ENCODE results near the gene ASCC3.

GRCh38 chr6:100473182-100473581, 407.9 kb downstream of the ASCC3 start:
- no peak for TF ChIP-seq POLR2A (IDR thresholded peaks at IDR 0.05; ENCODE audit: low read depth, low read length)
- no peak for TF ChIP-seq MAX (IDR thresholded peaks at IDR 0.05; ENCODE audit: insufficient read depth, insufficient read length)
- TF ChIP-seq POLR2AphosphoS5 (IDR thresholded peaks at IDR 0.05; ENCODE audit: insufficient read depth, low read depth, low read length) = no peak
- no peak for TF ChIP-seq FOS (IDR thresholded peaks at IDR 0.05; ENCODE audit: borderline replicate concordance, insufficient read depth, low read length)
- TF ChIP-seq CTCF (IDR thresholded peaks at IDR 0.05; ENCODE audit: extremely low read depth in 1 of 2, insufficient read depth in 1 of 2, low read depth in 1 of 2, low read length in 2 of 2) = no peak
- peak; percentile 16 for TF ChIP-seq EZH2 (IDR thresholded peaks at IDR 0.05; ENCODE audit: borderline replicate concordance, low read depth, low read length, severe bottlenecking)
